Prostate gland (tissue), 2 donors: Measurements from ENCODE around the gene NMUR1.

Experiments used
- CTCF ChIP-seq, 4 experiments: fragments of 200-600 bp in 2 of 4; fragments of 450-650 bp in 2 of 4; sonication (generic) in 2 of 4; IDR thresholded peaks; 1 replicate in 3 of 4; 2 replicates in 1 of 4; pipeline ENCODE4 v1.5.1; 2016 to 2019; ENCODE audit warnings: antibody characterized with exemption in 4 of 4, mild to moderate bottlenecking in 2 of 4, moderate library complexity in 2 of 4
- POLR2A ChIP-seq: fragments of 450-650 bp; IDR thresholded peaks from one replicate; pipeline ENCODE4 v1.6.1; 2016; ENCODE audit warnings: antibody characterized with exemption, mild to moderate bottlenecking

DNA sequence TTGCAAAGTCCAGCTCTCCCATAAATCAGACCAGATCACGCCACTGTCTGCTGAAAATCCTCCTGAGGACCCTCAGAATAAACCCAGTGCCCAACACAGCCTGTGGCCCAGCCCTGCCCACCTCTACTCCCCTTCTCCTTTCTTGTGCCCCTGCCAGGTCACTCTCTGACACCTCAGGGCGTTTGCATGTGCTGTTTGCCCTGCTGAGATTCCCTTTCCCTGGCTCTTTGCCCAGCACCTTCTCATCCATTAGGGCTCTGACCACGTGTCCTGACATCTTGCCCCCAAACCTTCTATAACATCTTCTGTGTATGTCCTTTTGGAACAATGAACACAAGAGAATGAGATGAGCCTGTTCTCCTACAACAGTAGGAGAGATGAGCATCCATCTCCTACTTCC, 18.5 kb upstream of the NMUR1 start:
- TF ChIP-seq CTCF (IDR thresholded peaks at IDR 0.05) (no peak), POLR2A (no peak)
